Lower lobe of right lung (tissue), 2 donors: ENCODE measurements around the gene SETD4. TPM values are rescaled to one million over a fixed set of nuclear protein-coding genes. Genes with fewer than 3 reads are reported as not detected.

Experiments used
- ATAC-seq, 2 donors: fragments of 200-7000 bp; cut with Tn5 transposase; one replicate each; pipeline ENCODE4 v1.9.1; 2020 to 2022; ENCODE audit warnings: mild to moderate bottlenecking in 2 of 2, moderate library complexity in 2 of 2
- DNase-seq: peaks from one replicate; pipeline ENCODE4 v3.0.0-alpha.2; 2020
- H3K27ac ChIP-seq: fragments of 200-600 bp; one replicate; pipeline ENCODE4 v1.8.0; 2022
- H3K27me3 ChIP-seq: fragments of 200-600 bp; one replicate; pipeline ENCODE4 v1.8.0; 2022; ENCODE audit warnings: low read depth
- H3K36me3 ChIP-seq: fragments of 200-600 bp; one replicate; pipeline ENCODE4 v1.8.0; 2022; ENCODE audit warnings: mild to moderate bottlenecking
- H3K4me1 ChIP-seq: fragments of 200-600 bp; one replicate; pipeline ENCODE4 v1.8.0; 2022
- H3K4me3 ChIP-seq: fragments of 200-600 bp; one replicate; pipeline ENCODE4 v1.8.0; 2022; ENCODE audit warnings: mild to moderate bottlenecking
- H3K9me3 ChIP-seq: fragments of 200-600 bp; one replicate; pipeline ENCODE4 v1.8.0; 2022
- CTCF ChIP-seq: fragments of 200-600 bp; IDR thresholded peaks from one replicate; pipeline ENCODE4 v1.8.0; 2022; ENCODE audit warnings: antibody characterized with exemption, mild to moderate bottlenecking
- intact Hi-C: fragments of 100-400 bp; cut with DNase I; formaldehyde crosslinking; loops from one replicate; pipeline ENCODE4 v1.11.0; 2022
- total RNA-seq: library from RNA; stranded (reverse); fragmentation: NEBNext Ultra II Directional; extraction: Animal tissue kit (Norgen Biotek cat#: 25700); gene quantifications from one replicate; pipeline ENCODE4 v1.2.1, GENCODE V29; 2021
- donor health status: DM: no; HTN: yes; CAD: no; lungs with severe emphysema.

The SETD4 gene
- total RNA-seq, 1 donor from 2014 or later: 19.4 TPM

DNA sequence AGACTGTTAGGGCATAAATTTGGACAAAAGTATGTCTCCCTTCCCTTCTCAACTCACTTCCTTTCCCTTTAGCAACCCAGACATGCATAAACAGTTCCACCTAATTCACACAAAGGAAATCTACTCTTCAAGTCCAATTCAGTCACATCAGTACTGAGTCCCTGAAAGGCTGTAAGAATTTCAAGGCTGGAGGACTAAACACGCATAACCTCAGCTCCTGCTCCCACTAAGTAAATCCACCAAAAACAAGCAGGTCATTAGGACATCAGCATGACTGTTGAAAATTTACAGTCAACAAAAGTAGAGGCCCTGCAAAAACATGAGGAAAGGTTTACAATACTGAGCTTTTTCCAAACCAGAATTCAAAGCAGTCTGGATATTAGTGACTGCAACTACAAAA lies 18.4 kb downstream of the SETD4 start:
- H3K9me3 ChIP-seq: no peaks in the 10 kb centered on the region
- DNase-seq (no peak), ATAC-seq (no peak)
- intact Hi-C loops: no loop called here
- peaks cover 99% of the 10 kb centered on the region for H3K36me3 ChIP-seq
- no peaks in the 10 kb centered on the region for H3K27me3 ChIP-seq
- TF ChIP-seq CTCF: no peak
- no peak overlapping the region for H3K4me3 ChIP-seq
- H3K4me1 ChIP-seq: peaks cover 16% of the 10 kb centered on the region
- no peak overlapping the region for H3K27ac ChIP-seq

GRCh38 chr21:36040389-36040788 lies 19.9 kb downstream of the SETD4 start:
- Histone ChIP-seq H3K27ac (no peak overlapping the region), H3K4me1 (peaks cover 2% of the 10 kb centered on the region), H3K36me3 (peaks cover 99% of the 10 kb centered on the region), H3K9me3 (no peaks in the 10 kb centered on the region), H3K4me3 (no peak overlapping the region), H3K27me3 (no peaks in the 10 kb centered on the region)
- no peak for DNase-seq
- intact Hi-C loops: no loop called here
- no peak for TF ChIP-seq CTCF
- peak; percentile 38 to 82 for ATAC-seq

DNA sequence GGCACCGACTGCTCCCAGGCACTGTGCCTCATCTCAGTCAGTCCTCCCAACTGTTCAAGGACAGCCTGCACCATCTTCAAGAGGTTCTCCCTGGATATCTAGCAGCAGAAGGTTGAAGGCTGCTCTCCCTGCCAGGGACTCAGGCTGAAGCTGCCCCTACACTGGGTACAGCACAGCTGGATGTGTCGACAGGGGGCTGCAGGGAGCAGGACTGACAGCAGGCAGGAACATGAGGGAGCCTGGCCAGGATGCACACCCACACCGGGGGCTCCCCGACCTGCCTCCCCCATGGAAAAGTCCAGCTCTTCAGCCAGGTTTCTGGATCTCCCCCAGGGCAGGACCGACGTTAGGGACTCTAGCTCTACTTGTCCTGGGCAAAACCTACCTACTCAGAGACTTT lies 20.5 kb downstream of the SETD4 start:
- DNase-seq (no peak), ATAC-seq (peak; percentile 23 to 31)
- Histone ChIP-seq H3K9me3 (no peaks in the 10 kb centered on the region), H3K36me3 (peaks cover 99% of the 10 kb centered on the region), H3K27me3 (no peaks in the 10 kb centered on the region), H3K4me1 (no peaks in the 10 kb centered on the region), H3K27ac (no peak overlapping the region), H3K4me3 (no peak overlapping the region)
- no peak for TF ChIP-seq CTCF
- intact Hi-C loops: no loop called here

DNA sequence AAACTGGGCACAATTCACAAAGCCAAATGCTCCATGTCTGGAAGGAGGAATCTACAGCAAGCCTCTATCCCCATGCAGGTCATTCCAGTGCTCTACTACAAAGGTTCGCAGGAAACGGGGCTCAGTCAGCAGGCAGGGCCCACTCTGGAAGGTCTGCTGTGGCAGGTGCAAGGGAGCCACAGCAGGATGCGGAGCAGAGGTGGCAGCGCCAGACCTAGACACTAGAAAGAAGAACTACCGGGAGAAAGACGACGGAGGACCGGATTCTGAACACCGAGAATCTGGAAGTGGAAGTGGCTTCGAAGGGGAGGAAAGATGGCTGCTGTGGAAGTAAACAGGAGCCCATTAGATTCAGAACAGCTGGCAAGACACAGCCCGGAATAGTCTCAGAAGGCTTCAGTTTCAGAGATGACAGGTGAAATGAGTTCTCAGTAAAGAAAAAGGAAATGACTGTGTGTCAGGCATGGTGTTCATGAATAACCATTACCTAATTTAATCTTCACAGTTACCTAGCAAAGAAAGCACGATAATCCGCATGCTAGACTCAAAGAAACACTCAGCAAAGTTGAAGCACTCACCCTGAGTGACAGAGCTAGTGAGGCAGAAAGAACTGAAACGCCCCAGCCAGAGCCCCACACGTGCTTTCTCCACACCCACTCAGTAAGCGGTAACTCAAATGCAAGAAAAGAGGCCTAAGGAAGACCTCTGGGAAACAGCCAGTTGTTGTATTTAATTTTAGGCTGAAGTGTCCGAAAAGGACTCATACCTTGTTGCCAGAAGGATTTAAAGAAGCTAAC lies 21.4 kb downstream of the SETD4 start:
- Histone ChIP-seq H3K4me3 (no peak overlapping the region), H3K4me1 (no peaks in the 10 kb centered on the region), H3K36me3 (peaks cover 99% of the 10 kb centered on the region), H3K9me3 (no peaks in the 10 kb centered on the region), H3K27me3 (no peaks in the 10 kb centered on the region), H3K27ac (no peak overlapping the region)
- ATAC-seq: no peak
- no peak for DNase-seq
- no peak for TF ChIP-seq CTCF
- intact Hi-C loops: no loop called here

- TF ChIP-seq CTCF: no peak
- Histone ChIP-seq H3K27me3 (no peaks in the 10 kb centered on the region), H3K4me1 (no peaks in the 10 kb centered on the region), H3K27ac (no peak overlapping the region), H3K9me3 (no peaks in the 10 kb centered on the region), H3K4me3 (no peak overlapping the region), H3K36me3 (peaks cover 73% of the 10 kb centered on the region)
- ATAC-seq: peak; percentile 15 to 32
- intact Hi-C loops: no loop called here
- DNase-seq: no peak
These were observed 24.9 kb downstream of the SETD4 start for GRCh38 chr21:36035381-36035791.
